ENCODE measurements around the gene FADS3.

DNA sequence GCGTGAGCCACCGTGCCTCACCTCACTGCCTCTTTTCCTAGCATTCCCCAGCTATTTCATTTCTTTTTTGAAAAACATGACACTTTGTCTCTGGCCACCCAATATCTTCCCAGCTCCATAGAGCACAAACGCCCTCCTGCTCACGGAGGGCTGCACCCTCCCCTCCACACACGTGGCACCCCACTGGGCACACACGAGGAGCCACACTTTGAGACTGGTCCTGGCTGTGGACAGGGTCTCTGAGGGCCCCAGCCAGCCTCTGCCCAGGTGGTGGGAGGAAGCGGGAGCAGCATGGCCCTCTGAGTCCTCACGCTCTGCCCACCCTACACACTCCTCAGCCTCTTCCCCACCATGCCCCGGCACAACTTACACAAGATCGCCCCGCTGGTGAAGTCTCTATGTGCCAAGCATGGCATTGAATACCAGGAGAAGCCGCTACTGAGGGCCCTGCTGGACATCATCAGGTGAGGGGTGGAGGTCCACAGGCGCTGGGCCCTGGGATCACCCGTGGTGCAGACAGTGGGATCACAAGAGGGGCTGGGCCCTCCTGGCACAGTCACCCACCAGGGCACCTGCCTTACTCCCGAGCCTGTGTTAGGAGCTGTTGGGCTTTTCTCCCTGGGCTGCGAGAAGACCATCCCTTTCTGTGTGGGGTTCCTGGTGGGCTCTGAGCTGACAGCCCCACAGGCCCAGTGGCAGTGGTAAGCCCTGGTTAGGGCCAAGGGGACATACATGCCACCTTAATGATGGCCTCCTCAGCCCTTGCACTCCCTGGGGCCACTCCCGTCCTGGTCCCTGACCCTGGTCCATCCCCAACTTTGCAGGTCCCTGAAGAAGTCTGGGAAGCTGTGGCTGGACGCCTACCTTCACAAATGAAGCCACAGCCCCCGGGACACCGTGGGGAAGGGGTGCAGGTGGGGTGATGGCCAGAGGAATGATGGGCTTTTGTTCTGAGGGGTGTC lies 26.2 kb downstream of the FADS3 start:
- TF ChIP-seq, protein P1, sequence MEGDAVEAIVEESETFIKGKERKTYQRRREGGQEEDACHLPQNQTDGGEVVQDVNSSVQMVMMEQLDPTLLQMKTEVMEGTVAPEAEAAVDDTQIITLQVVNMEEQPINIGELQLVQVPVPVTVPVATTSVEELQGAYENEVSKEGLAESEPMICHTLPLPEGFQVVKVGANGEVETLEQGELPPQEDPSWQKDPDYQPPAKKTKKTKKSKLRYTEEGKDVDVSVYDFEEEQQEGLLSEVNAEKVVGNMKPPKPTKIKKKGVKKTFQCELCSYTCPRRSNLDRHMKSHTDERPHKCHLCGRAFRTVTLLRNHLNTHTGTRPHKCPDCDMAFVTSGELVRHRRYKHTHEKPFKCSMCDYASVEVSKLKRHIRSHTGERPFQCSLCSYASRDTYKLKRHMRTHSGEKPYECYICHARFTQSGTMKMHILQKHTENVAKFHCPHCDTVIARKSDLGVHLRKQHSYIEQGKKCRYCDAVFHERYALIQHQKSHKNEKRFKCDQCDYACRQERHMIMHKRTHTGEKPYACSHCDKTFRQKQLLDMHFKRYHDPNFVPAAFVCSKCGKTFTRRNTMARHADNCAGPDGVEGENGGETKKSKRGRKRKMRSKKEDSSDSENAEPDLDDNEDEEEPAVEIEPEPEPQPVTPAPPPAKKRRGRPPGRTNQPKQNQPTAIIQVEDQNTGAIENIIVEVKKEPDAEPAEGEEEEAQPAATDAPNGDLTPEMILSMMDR (conservative IDR thresholded peaks at IDR 0.05 in 1 of 2, IDR thresholded peaks at IDR 0.05 in 1 of 2; ENCODE audit: extremely low read depth in 1 of 2, insufficient read depth in 1 of 2, low read depth in 1 of 2, low read length in 2 of 2), result no peak
- TF ChIP-seq EZH2 (IDR thresholded peaks at IDR 0.05; ENCODE audit: borderline replicate concordance, low read length), result no peak
